Right lobe of liver (tissue), 4 donors: ENCODE results near the gene COL4A1.

Experiments
- POLR2A ChIP-seq: fragments of 450-650 bp; IDR thresholded peaks from one replicate; pipeline ENCODE4 v1.6.1; 2017; ENCODE audit warnings: antibody characterized with exemption, mild to moderate bottlenecking
- TF ChIP-seq, protein P1 (sequence below), 4 donors: fragments of 200-600 bp in 3 of 4; fragments of 450-650 bp in 1 of 4; IDR thresholded peaks; one replicate each; pipeline versions ENCODE4 v1.5.1 to v1.8.0; 2016 to 2022; ENCODE audit warnings: antibody characterized with exemption in 4 of 4, mild to moderate bottlenecking in 2 of 4
- donor health status: DM: no; HTN: no; CAD: no.
- donor health status: DM: no; HTN: no; CAD: no.
- donor health status: DM: no; HTN: yes; CAD: no.

DNA sequence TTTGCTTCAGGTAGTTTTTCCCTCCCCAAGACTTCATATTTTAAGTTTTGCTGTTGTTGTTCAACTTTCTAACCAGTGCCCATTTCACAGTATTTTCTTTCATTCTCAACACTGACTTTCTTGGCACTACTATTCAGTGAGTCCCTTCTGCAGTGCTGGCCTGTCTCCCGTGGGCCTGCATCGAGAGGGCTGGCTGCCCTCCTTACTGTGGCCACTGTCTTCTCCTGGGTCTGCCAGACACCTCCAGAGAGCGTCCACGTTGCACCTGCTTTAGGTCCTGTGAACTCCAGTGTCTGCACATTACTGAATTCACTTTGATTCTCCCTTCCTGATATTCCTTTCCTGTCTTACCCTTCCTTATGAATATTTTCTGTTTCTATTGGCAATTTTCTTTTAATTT lies 27.3 kb downstream of the COL4A1 start:
- TF ChIP-seq POLR2A: no peak
- TF ChIP-seq, protein P1, sequence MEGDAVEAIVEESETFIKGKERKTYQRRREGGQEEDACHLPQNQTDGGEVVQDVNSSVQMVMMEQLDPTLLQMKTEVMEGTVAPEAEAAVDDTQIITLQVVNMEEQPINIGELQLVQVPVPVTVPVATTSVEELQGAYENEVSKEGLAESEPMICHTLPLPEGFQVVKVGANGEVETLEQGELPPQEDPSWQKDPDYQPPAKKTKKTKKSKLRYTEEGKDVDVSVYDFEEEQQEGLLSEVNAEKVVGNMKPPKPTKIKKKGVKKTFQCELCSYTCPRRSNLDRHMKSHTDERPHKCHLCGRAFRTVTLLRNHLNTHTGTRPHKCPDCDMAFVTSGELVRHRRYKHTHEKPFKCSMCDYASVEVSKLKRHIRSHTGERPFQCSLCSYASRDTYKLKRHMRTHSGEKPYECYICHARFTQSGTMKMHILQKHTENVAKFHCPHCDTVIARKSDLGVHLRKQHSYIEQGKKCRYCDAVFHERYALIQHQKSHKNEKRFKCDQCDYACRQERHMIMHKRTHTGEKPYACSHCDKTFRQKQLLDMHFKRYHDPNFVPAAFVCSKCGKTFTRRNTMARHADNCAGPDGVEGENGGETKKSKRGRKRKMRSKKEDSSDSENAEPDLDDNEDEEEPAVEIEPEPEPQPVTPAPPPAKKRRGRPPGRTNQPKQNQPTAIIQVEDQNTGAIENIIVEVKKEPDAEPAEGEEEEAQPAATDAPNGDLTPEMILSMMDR (IDR thresholded peaks at IDR 0.05): no peak
